Endothelial cell of umbilical vein (primary cell): ENCODE results near the gene XNDC1N. TPM values are rescaled to one million over a fixed set of nuclear protein-coding genes. Genes with fewer than 3 reads are reported as not detected.
"Not testable (repeated sequence)": the region's sequence is repeated elsewhere in the genome, so short reads cannot be mapped to it uniquely, and the experiment has no call there.

Source experiments
- BruUV-seq: library from RNA; stranded (reverse); fragments of 400-500 nt; replicated peaks from 2 replicates; lab custom pipeline; 2021; lab: Mats Ljungman, UMichigan
- CTCF ChIA-PET: fragments of 300-600, 350-600 bp; sonication (Branson Sonifier 250); formaldehyde crosslinking; loops from one replicate; lab custom pipeline; 2021; ENCODE audit warnings: antibody characterized with exemption, inconsistent platforms; lab: Charles Lee
- POLR2A ChIA-PET: fragments of 300-600, 350-600 bp; sonication (Branson Sonifier 250); formaldehyde crosslinking; loops from one replicate; lab custom pipeline; 2021; ENCODE audit warnings: antibody characterized with exemption, inconsistent platforms; lab: Charles Lee
- DNase-seq: peaks from one replicate; pipeline ENCODE4 v3.0.0-alpha.2; 2011; ENCODE audit warnings: low read depth, low spot score
- FAIRE-seq: peaks from 2 replicates; lab custom pipeline; 2011; peaks lifted over from hg19 to GRCh38; lab: Jason Lieb, UNC
- H2AFZ ChIP-seq: 2 replicates; pipeline ENCODE4 v1.6.0; 2012; ENCODE audit warnings: low read depth, low read length, control low read depth, inconsistent platforms
- H3K27ac ChIP-seq: 2 replicates; pipeline ENCODE4 v1.5.1; 2011; ENCODE audit warnings: low read depth, mild to moderate bottlenecking, control low read depth, low read length, moderate library complexity; ENCODE audit not compliant: insufficient read depth
- H3K27me3 ChIP-seq, 2 experiments: 2 replicates each; pipeline versions ENCODE4 v1.6.0 to v1.6.1; 2011; ENCODE audit warnings: low read length in 2 of 2, mixed read lengths in 1 of 2; ENCODE audit not compliant: control insufficient read depth in 2 of 2, insufficient read depth in 2 of 2
- H3K36me3 ChIP-seq, 2 experiments: 2 replicates in 1 of 2; 3 replicates in 1 of 2; pipeline ENCODE4 v1.5.1; 2011; ENCODE audit warnings: low read length in 2 of 2, mild to moderate bottlenecking in 1 of 2, moderate library complexity in 1 of 2; ENCODE audit not compliant: control insufficient read depth in 2 of 2, insufficient read depth in 2 of 2; ENCODE audit errors: extremely low read depth in 1 of 2
- H3K4me1 ChIP-seq: 3 replicates; pipeline ENCODE4 v1.5.1; 2011; ENCODE audit warnings: mild to moderate bottlenecking, low read length; ENCODE audit not compliant: control insufficient read depth, insufficient read depth; ENCODE audit errors: extremely low read depth
- H3K4me2 ChIP-seq: 2 replicates; pipeline ENCODE4 v1.6.1; 2011; ENCODE audit warnings: low read length, control low read depth, mixed read lengths; ENCODE audit not compliant: insufficient read depth
- H3K4me3 ChIP-seq, 3 experiments: fragments of 200-600 bp in 1 of 3; sonication (generic), shearing (Covaris generic) in 1 of 3; replicated peaks in 1 of 3; 2 replicates each; pipeline ENCODE4 v1.5.1; 2011 to 2016; ENCODE audit warnings: control low read depth in 3 of 3, low read length in 3 of 3, mild to moderate bottlenecking in 2 of 3, inconsistent platforms in 1 of 3, low read depth in 1 of 3, moderate library complexity in 1 of 3; ENCODE audit not compliant: insufficient read depth in 1 of 3
- H3K79me2 ChIP-seq: 2 replicates; pipeline ENCODE4 v1.6.0; 2012; ENCODE audit warnings: low read length, inconsistent platforms; ENCODE audit not compliant: control insufficient read depth, insufficient read depth
- H3K9ac ChIP-seq: replicated peaks from 2 replicates; pipeline ENCODE3; 2011; ENCODE audit warnings: low read length, control low read depth; ENCODE audit not compliant: insufficient read depth; ENCODE audit errors: extremely low read depth
- H3K9me1 ChIP-seq: replicated peaks from 3 replicates; pipeline ENCODE4 v1.6.0; 2011; ENCODE audit warnings: mild to moderate bottlenecking, low read length; ENCODE audit not compliant: control insufficient read depth, insufficient read depth; ENCODE audit errors: extremely low read depth
- H3K9me3 ChIP-seq: replicated peaks from 2 replicates; pipeline ENCODE4 v1.5.1; 2012; ENCODE audit warnings: low read length, inconsistent platforms; ENCODE audit not compliant: control insufficient read depth, insufficient read depth
- H4K20me1 ChIP-seq: replicated peaks from 2 replicates; pipeline ENCODE3; 2011; ENCODE audit warnings: mild to moderate bottlenecking, low read length; ENCODE audit not compliant: control insufficient read depth, insufficient read depth; ENCODE audit errors: extremely low read depth
- CTCF ChIP-seq, 2 donors: IDR thresholded peaks; 1 replicate in 1 of 2; 2 replicates in 1 of 2; pipeline ENCODE4 v1.5.1; 2011; ENCODE audit warnings: low read length in 2 of 2, mild to moderate bottlenecking in 2 of 2, moderate library complexity in 2 of 2, control low read depth in 1 of 2, inconsistent platforms in 1 of 2, low read depth in 1 of 2; ENCODE audit not compliant: insufficient read depth in 1 of 2; ENCODE audit errors: extremely low read depth in 1 of 2
- EZH2 ChIP-seq: IDR thresholded peaks from 2 replicates; pipeline ENCODE4 v1.6.1; 2012; ENCODE audit warnings: borderline replicate concordance, low read depth, mild to moderate bottlenecking, moderate library complexity, low read length, inconsistent platforms; ENCODE audit not compliant: severe bottlenecking
- FOS ChIP-seq: IDR thresholded peaks from 2 replicates; pipeline ENCODE4 v1.6.1; 2011; ENCODE audit warnings: mild to moderate bottlenecking, low read length, moderate library complexity, borderline replicate concordance; ENCODE audit not compliant: insufficient read depth
- GATA2 ChIP-seq: IDR thresholded peaks from 2 replicates; pipeline ENCODE4 v1.7.0; 2011; ENCODE audit warnings: low read depth, mild to moderate bottlenecking, moderate library complexity, mixed read lengths, low read length; ENCODE audit not compliant: insufficient read length, insufficient read depth
- JUN ChIP-seq: IDR thresholded peaks from 2 replicates; pipeline ENCODE4 v1.6.1; 2011; ENCODE audit warnings: borderline replicate concordance, low read depth; ENCODE audit not compliant: insufficient read length, insufficient read depth
- MAX ChIP-seq: IDR thresholded peaks from 2 replicates; pipeline ENCODE4 v1.6.1; 2011; ENCODE audit not compliant: insufficient read depth, insufficient read length
- MYC ChIP-seq: IDR thresholded peaks from one replicate; pipeline ENCODE4 v1.6.1; 2011; ENCODE audit warnings: mild to moderate bottlenecking, low read depth, low read length
- POLR2A ChIP-seq: IDR thresholded peaks from 2 replicates; pipeline ENCODE4 v1.6.1; 2012; ENCODE audit warnings: low read depth, mild to moderate bottlenecking, control low read depth, low read length
- POLR2AphosphoS5 ChIP-seq: IDR thresholded peaks from 2 replicates; pipeline ENCODE4 v1.6.1; 2012; ENCODE audit warnings: low read depth, mild to moderate bottlenecking, control low read depth, low read length, moderate library complexity; ENCODE audit not compliant: insufficient read depth
- dilution Hi-C: fragments of 300-500 bp; cut with MboI; formaldehyde crosslinking; loops from one replicate; pipeline ENCODE4 v1.15.0; 2019; ENCODE audit warnings: low sequenced_read_pairs; ENCODE audit not compliant: extremely low pct_ligation_motif_present
- intact Hi-C: fragments of 100-400 bp; cut with micrococcal nuclease; formaldehyde crosslinking; loops from one replicate; pipeline ENCODE4 v1.10.0; 2022
- polyA plus RNA-seq, 4 experiments: library from polyadenylated mRNA; depleted of rRNA in 3 of 4; stranded (reverse) in 3 of 4; unstranded in 1 of 4; fragments of >200 nt; gene quantifications; 2 replicates each; pipeline versions ENCODE4 v1.2.1 to v1.2.3, GENCODE V29; 2011 to 2012; ENCODE audit warnings: missing spikeins in 1 of 4
- total RNA-seq: library from RNA; stranded (reverse); gene quantifications from 2 replicates; pipeline ENCODE4 v1.2.3, GENCODE V29; 2021

XNDC1N gene
- total and polyA plus RNA-seq, 2 donors (not counting 3 experiments of a cell fraction or from before 2014, with no cell fraction given): 3.5 to 9.0 TPM

- Histone ChIP-seq H3K4me2 (no peak overlapping the region), H3K9ac (no peak overlapping the region), H3K36me3 (peaks cover 0 to 5% of the 10 kb centered on the region in 2 experiments), H3K9me3 (no peaks in the 10 kb centered on the region), H3K27me3 (no peaks in the 10 kb centered on the region), H3K4me1 (no peaks in the 10 kb centered on the region), H3K79me2 (no peaks in the 10 kb centered on the region), H4K20me1 (no peaks in the 10 kb centered on the region), H2AFZ (no peak overlapping the region), H3K9me1 (no peaks in the 10 kb centered on the region), H3K27ac (no peak overlapping the region), H3K4me3 (no peak overlapping the region)
- dilution Hi-C loops (no loop called here), intact Hi-C loops (no loop called here)
- FAIRE-seq (no peak), DNase-seq (no peak)
- ChIA-PET POLR2A (no interaction called here), CTCF (no interaction called here)
- BruUV-seq: no TSS peak
- TF ChIP-seq EZH2 (no peak), POLR2AphosphoS5 (no peak), GATA2 (no peak), JUN (no peak), CTCF (IDR thresholded peaks at IDR 0.05; ENCODE audit: extremely low read depth in 1 of 2, insufficient read depth in 1 of 2, low read depth in 1 of 2, low read length in 2 of 2) (no peak), POLR2A (no peak), FOS (no peak), MAX (no peak), MYC (no peak)
Measured at GRCh38 chr11:71913756-71914526, 14.5 kb downstream of the XNDC1N start.

GRCh38 chr11:71911986-71912340, 16.4 kb downstream of the XNDC1N start:
- H3K4me2 ChIP-seq, POLR2A ChIA-PET, H2AFZ ChIP-seq, H4K20me1 ChIP-seq, H3K27ac ChIP-seq, H3K4me1 ChIP-seq, H3K27me3 ChIP-seq, intact Hi-C loops, H3K79me2 ChIP-seq, dilution Hi-C loops, H3K9me3 ChIP-seq, DNase-seq, H3K9ac ChIP-seq, H3K36me3 ChIP-seq, H3K9me1 ChIP-seq, FAIRE-seq, BruUV-seq, H3K4me3 ChIP-seq: not testable (repeated sequence)
- CTCF ChIA-PET: interaction anchor here (1.2 kb wide), 2 partner anchors 97 to 104 kb away, joined by 3 to 4 read pairs; no protein-coding TSS in a partner anchor
